Stimulated activated CD4-positive, alpha-beta T cell treated with anti-CD3 and anti-CD28 coated beads, Interleukin-15, amount 100 ng/mL, for 24 hours (primary cell): ENCODE results near the gene MBLAC1.
"Not testable (repeated sequence)": the region's sequence is repeated elsewhere in the genome, so short reads cannot be mapped to it uniquely, and the experiment has no call there.

Experiments
- DNase-seq: peaks from one replicate; pipeline ENCODE4 v3.0.0-alpha.2; 2020

The MBLAC1 gene

GRCh38 chr7:100124301-100125230 lies 2.2 kb upstream of the MBLAC1 start:
- DNase-seq, result no peak

DNA sequence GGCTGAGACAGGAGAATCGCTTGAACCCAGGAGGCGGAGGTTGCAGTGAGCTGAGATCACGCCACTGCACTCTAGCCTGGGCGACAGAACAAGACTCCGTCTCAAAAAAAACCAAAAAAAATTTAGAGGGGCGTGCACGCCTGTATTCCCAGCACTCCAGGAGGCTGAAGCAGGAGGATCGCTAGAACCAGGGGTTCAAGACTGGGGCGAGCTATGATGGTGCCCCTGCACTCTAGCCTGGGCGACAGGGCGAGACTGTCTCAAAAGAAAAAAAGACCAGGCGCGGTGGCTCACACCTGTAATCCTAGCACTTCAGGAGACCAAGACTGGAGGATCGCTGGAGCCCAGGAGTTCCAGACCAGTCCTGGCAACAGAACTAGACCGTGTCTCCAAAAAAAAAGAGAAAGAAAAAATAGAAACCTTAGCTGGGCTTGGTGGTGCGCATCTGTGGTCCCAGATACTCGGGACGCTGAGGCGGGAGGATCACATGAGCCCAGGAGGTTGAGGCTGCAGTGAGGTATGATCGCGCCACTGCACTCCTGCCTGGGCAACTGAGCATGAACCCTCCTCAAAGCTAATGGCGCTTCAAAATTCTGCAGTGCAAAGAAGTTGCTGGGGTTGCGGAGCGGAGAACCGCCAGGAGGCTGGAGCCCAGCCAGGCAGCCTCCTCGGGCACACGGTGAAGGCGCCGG lies 382 bp upstream of the MBLAC1 start:
- no peak for DNase-seq

- DNase-seq, result peak; percentile 46
These were observed 1.3 kb downstream of the MBLAC1 start for GRCh38 chr7:100127866-100128636.

- no peak for DNase-seq
These were observed 1.8 kb downstream of the MBLAC1 start for GRCh38 chr7:100128637-100128963.

DNA sequence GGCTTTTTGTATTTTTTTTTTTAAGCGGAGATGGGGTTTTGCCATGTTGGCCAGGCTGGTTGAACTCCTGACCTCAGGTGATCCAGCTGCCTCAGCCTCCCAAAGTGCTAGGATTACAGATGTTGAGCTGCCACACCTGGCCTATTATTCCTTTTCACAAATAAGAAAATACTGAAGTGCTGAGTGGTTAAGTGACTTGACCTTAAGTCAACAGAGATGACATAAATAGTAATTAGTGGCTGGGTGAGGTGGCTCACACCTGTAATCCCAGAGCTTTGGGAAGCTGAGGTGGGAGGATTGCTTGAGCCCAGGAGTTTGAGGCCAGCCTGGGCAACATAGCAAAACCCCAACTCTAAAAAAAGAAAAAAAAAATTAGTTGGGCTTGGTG lies 3.4 kb downstream of the MBLAC1 start:
- not testable (repeated sequence) for DNase-seq

DNA sequence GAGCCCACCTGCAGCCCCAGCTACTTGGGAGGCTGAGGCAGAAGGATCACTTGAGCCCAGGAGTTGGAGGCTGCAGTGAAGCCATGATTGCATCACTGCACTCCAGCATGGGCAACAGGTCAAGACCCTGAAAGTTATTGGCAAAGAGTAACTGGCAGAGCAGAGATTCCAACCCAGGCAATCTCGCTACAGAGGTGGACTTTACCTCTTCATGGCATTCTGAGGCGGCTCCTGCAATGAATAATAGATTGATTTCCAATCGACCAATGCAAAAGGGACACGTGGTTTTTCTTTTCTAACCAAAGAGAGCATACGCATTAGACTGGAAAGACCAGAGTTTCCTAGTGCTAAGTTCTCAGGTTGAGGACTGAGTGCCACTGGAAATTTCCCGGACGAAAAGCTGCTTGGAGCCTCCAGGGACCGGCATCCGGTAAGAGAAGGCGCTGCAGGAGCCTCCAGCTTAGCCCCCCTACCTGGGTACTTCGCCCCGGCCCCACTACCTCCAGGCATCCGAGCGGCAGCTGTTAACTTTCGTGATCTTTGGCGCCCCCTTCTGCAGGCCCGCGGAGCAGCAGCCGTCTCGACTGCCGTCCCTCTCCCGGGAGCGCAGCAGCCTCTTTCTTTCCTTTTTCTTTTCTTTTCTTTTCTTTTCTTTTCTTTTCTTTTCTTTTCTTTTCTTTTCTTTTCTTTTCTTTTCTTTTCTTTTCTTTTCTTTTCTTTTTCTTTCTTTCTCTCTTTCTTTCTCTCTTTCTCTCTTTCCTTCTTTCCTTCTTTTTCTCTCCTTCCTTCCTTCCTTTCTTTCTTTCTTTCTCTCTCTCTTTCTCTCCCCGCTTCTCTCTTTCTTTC lies 4.1 kb downstream of the MBLAC1 start:
- DNase-seq, result peak; percentile 88

DNA sequence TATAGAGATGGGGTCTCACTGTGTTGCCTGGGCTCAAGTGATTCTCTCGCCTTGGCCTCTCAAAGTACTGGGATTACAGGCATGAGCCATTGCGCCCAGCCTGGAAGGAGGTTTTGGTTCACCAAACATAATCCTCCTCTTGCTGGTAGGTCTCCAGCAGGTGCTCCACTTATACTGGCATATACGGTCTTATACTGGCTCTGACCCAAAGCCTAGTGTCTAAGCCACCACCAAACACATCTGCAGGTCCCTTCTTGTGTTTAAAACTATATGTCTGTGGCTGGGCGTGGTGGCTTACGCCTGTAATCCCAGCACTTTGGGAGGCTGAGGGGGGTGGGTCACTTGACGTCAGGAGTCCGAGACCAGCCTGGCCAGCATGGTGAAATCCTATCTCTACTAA lies 5.4 kb downstream of the MBLAC1 start:
- no peak for DNase-seq

DNA sequence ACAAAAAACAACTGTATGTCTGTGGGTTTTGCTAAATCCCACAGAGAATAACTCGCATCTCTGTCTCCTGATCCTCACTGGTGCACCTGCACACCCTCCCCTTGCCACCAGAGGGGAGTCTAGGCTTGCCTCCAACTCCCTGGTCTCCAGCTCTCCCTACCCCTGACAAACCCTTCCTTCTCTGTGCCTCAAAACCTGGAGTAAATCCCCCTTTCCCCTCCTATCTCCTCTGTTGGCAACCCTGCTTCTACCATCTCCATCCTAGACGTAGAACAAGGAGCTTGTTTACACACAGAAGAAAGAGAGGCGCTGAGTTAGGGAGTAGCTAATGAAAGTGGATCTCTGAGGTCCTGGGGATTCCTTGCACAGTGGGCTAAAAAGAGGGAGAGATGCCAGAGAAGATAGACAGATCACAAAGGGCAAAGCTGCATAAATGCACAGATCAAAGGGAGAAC lies 6.0 kb downstream of the MBLAC1 start:
- peak; percentile 74 for DNase-seq

DNA sequence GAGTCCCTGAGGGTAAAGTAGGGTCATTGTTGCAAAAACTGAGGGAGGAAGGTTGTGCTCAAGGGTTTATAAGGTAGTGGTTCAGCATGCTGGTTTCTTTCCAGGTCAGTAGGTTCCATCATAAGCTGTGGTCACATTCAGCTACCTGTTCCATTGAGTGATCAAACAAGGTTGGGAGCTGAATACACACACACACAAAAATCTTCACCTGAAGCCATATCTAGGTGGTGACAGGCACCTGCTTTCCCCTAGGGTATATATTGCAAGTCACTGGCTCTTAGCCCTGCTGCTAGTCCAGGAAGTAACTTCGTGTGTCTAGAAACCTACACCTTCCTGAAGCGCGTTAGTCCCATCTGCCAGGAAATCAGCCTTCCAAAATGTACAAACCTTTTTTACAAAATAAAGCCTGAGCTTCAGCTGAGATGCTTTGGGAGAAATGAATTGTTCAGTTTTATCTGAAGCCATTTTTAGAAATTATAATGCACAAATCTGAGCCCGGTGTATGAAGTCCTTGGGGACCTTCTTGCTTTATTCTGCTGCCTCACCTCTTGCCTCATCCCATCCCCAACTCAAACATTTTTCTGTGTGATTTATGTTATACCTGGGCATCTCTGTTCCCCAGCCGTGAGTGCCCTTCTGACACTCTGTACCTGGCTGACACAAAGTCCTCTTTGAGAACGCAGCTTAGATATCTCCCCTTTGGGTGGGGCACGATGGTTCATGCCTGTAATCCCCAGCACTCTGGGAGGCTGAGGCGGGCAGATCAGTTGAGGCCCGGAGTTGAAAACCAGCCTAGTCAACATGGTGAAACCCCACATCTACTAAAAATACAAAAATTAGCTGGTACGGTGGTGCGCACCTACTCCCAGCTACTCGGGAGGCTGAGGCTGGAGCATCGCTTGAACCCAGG lies 11.3 kb downstream of the MBLAC1 start:
- no peak for DNase-seq

DNA sequence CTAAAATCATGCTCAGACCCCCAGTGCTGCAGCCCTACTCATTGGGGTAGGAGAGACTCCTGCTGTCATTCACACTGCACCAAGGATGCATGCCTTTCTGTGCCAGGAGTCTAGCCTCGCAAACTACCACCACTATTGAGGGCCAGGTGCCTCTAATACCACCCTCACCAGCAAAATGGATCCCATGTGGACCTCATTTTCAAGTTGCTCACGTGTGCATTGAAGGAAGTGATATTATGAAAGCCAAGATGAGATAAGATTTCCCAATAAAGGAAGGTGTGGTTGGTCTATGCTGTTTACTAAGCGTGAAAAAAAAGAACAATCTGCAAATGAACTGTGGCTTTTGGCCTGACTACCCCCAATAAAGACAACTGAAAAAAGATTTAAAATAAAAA lies 14.8 kb downstream of the MBLAC1 start:
- DNase-seq, result no peak

- DNase-seq, result no peak
These were observed 15.7 kb downstream of the MBLAC1 start for GRCh38 chr7:100142461-100142860.

- not testable (repeated sequence) for DNase-seq
These were observed 19.6 kb downstream of the MBLAC1 start for GRCh38 chr7:100146350-100146749.

DNA sequence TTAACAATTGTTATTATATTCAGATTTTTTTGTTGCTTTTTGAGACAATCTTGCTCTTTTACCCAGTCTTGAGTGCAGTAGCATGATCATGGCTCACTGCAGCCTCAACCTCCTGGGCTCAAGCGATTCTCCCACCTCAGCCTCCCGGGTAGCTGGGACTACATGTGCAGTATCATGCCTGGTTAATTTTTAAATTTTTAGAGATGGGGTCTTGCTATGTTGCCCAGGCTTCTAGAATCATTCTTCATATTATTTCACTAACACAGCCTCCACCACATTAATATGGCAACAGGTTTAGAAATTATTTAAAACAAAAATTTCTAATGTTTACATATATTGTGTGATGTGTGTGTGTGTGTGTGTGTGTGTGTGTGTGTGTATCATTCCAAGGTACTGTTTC lies 20.5 kb downstream of the MBLAC1 start:
- DNase-seq, result no peak

DNA sequence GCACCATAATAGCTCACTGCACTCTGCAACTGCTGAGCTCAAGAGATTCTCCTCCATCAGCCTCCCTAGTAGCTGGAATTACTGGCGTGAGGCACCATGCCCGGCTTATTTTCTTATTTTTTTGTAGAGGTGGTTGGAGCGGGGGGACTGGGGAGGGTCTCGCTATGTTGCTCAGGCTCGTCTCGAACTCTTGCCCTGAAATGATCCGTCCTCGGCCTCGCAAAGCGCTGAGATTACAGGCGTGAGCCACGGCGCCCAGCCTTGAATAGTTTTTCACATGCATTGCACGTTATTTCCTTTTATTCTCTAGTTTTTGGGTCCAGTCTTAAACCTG lies 21.4 kb downstream of the MBLAC1 start:
- no peak for DNase-seq

- peak; percentile 99 for DNase-seq
These were observed 22.0 kb downstream of the MBLAC1 start, which contains the start of gene LAMTOR4 for GRCh38 chr7:100148559-100149328. Gene LAMTOR4, plus strand, starts transcription at chr7:100148918. Its CDS starts 55 bp downstream, at chr7:100148973.

GRCh38 chr7:100152404-100152803 lies 25.6 kb downstream of the MBLAC1 start:
- no peak for DNase-seq

DNA sequence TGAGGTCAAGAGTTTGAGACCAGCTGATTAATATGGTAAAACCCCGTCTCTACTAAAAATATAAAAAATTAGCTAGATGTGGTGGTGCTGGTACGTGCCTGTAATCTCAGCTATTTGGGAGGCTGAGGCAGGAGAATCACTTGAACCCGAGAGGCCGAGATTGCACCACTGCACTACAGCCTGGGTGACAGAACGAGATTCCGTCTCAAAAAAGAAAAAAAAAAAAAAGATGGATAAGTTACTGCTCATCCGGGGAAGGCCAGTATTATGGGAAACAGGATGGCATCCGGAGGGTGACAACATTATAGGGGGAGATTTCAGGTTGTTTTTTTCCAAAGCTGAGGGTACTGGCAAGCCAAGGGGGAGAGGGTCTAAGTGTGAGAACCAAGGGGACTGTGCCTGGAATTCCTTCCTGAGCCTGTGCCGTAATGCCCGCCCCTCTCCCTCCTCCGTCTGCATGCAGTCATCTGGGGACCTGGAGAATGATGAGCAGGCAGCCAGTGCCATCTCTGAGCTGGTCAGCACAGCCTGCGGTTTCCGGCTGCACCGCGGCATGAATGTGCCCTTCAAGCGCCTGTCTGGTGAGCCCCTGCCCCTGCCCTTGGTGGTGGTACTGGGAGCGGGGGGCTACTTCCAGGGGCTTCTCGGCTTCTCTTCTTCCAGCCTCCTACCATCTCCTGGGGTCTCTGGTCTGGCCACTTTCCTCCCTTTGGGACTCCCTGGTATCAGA lies 26.3 kb downstream of the MBLAC1 start:
- no peak for DNase-seq

GRCh38 chr7:100153708-100154535 lies 27.2 kb downstream of the MBLAC1 start:
- DNase-seq, result no peak
